ENCODE data around the gene UBTD1.
"Not testable (repeated sequence)": the region's sequence is repeated elsewhere in the genome, so short reads cannot be mapped to it uniquely, and the experiment has no call there.

The UBTD1 gene

DNA sequence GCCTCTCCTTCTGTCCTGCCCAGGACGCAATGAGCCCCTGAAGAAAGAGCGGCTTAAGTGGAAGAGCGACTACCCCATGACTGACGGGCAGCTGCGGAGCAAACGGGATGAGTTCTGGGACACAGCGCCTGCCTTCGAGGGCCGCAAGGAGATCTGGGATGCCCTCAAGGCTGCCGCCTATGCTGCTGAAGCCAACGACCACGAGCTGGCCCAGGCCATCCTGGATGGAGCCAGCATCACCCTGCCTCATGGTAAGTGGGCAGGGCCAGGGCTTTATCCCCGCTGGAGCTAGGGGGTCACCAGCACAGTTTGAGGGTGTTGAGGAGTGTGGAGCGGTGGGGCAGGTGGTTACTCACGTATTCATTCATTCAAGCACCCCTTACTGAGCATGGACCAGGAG lies 69.2 kb downstream of the UBTD1 start:
- no peak for DNase-seq

- no peak for DNase-seq
These were observed 71.5 kb downstream of the UBTD1 start for GRCh38 chr10:97570146-97570788.

GRCh38 chr10:97570789-97571471 lies 72.2 kb downstream of the UBTD1 start:
- no peak for DNase-seq

DNA sequence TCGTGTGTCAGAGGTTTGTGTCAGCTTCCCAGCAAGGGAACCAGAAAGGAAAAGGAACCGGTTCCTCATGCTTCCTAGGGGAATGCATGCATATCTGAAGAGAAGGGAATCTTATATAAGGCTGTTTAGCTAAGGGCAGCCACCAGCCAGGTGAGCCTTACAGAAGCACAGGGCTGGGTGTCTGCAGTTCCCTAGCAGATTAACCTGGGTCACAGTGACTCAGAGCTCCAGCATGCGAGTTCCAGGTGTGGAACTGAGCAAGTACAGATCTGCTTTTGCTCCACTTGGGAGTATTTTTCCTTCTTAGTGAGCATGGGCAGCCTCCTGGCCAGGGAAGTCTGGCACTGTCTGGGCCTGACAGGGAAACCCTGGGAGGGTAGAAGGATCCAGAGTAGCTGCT lies 72.9 kb downstream of the UBTD1 start:
- DNase-seq, result no peak

GRCh38 chr10:97572214-97572989 lies 73.7 kb downstream of the UBTD1 start, which contains the start of gene ANKRD2:
ANKRD2 (plus strand) TSS chr10:97572779; CDS start chr10:97572789, 10 bp downstream.
- DNase-seq, result peak; percentile 18

DNA sequence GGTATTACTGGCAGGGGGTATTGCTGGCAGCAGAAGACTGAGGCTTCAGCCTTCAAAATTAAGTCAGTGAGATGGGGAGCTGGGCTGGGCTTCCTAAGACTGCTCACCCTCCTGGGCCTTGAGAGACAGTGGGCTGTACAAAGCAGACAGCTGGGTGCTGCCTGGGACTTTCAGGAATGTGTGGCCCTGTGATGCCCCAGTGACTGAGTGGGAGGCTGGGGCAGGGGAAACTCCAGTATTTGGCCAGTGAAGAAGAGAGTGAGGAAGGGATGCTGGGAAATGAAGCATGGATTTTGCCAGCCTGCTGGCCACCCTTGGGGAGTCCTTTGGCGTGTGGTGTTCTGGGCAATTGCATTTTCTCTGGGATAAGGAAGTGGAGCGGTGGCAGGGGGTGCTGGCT lies 74.3 kb downstream of the UBTD1 start:
- DNase-seq, result no peak

GRCh38 chr10:97573672-97574071 lies 74.9 kb downstream of the UBTD1 start:
- DNase-seq, result no peak

- peak; percentile 83 for DNase-seq
These were observed 75.8 kb downstream of the UBTD1 start for GRCh38 chr10:97574374-97575126.

GRCh38 chr10:97575127-97575668 lies 76.5 kb downstream of the UBTD1 start:
- DNase-seq, result no peak

DNA sequence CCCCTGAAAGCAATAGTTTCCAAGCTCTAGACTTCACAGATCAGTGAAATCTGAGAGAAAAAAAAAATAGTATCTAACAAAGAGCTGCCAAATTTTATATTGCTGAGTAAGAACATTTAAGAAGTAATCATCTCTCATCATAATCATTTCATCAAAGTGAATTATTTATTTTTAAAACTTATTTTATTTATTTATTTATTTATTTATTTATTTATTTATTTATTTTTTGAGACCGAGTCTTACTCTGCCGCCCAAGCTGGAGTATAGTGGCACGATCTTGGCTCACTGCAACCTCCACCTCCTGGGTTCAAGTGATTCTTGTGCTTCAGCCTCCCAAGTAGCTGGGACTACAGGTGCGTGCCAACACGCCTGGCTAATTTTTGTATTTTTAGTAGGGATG lies 77.8 kb downstream of the UBTD1 start:
- not testable (repeated sequence) for DNase-seq

DNA sequence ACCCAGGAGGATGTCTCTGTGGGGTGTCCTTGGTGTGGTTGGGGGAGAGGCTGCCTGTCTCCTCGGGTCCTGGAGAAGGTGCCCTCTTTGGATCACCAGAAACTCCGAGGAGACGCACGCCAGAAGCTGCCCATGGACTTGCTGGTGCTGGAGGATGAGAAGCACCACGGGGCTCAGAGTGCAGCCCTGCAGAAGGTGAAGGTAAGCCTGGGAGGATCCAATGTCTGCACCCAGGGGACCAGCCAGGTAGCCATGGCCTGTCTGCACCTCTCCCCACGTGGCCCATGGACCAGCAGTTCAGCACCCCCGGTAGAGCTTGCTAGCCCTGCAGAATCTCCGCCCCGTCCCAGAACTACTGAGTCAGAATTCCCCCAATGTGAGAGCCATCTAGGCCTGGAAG lies 79.0 kb downstream of the UBTD1 start:
- DNase-seq, result no peak

GRCh38 chr10:97578171-97578844 lies 79.6 kb downstream of the UBTD1 start:
- no peak for DNase-seq

DNA sequence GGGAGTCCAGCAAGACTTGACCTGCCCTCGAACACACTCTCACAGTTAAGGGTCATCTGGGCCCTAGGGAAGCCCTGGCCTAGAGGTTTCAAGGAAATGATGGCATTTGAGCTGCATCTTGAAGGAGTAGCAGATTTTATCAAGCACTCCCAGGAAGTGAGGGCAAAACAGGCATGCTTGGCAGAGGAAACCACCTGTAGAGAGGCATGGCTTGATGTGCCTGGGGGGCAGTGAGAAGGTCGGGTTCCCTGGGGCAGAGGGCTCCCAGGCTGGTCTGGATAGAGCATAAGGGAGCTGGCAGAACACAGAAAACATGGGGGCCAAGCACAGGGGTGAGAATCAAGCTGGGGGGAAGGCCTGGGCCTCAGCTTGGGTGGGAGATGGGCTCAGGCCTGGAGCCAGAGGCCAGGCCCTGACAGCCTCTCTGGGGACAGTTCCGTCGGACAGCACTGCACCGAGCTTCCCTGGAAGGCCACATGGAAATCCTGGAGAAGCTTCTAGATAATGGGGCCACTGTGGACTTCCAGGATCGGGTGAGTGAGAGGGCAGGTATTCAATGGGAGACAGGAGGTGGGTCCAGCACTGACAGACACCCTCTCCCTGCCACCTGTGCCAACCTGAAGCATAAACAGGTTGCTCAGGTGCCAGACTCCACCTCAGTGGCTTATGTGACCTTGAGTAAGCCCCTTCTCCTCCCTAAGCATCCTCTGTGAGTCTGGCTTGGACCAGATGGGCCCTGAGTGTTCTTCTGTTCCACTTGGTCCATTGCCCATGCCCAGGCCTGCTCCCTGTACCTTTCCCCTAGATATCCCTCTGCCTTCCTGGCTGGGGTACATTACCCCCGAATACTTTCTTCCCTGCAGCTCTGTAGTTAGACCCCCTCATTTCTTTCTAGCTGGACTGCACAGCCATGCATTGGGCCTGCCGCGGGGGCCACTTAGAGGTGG lies 82.0 kb downstream of the UBTD1 start:
- DNase-seq, result no peak

DNA sequence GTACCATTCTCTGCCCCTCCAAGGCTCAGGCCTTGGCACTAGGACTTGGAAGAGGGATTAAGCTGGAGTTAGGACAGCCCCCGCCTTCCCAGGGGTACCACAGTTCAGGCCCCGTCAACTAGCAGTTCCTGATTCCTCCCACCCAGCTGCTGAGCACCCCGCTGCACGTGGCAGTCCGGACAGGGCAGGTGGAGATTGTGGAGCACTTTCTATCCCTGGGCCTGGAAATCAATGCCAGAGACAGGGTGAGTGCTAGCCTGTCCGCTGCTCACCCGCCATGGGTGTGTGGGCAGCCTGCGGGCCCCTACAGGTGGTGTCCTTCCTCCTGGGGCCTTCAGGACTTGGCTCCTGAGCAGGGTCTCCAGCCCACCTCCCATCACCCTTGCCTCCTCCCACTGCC lies 83.4 kb downstream of the UBTD1 start:
- DNase-seq, result no peak

DNA sequence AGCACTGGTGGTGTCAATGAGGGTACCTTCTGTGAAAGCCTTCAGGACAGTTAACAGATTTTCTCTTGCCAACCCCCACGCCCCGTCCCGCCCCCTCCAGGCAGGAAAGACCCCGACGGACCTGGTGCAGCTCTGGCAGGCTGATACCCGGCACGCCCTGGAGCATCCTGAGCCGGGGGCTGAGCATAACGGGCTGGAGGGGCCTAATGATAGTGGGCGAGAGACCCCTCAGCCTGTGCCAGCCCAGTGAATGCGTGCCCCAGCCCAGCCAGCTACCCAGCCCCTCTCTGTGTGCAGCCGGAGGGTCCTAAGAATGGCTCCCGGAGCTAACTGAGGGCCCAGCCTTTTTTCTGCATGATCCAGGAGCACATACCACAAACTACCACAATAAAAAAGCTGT lies 84.8 kb downstream of the UBTD1 start:
- no peak for DNase-seq

DNA sequence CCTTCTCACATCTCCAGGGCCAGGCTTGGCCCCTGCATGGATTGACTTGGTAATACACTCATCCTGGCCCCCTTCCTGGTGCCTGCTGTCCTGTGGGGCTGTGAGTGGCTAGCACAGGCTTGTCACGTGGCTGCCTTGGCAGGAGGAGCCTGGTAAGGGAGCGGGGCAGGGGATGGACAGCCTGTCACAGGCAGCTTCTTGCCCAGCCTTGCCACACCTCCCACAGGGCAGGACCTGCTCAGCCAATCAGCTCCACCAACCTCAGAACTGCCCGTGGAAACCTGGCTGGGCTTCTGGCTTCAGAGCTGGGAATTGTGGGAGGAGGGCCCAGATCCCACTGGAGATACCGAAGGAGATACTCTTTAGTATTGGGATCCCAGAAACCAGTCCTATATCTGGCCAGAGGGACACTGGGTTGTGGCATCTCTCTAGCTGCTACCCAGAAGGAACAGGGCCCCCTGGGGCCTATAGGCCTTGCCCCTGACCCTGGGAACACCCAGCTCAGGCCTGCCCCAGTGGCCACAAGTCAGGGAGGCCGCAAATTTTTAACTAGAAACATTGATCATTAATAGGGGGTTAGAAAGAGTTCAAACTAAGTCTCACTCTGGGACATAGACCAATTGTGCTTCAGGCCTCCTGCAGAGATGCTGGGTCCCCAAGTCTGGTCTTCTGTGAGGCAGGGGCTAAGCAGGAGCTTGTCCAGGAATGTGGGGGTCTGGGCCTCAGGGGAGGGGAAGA lies 85.5 kb downstream of the UBTD1 start, which contains the start of gene HOGA1:
TSS of gene HOGA1 (plus strand) at position 330 of the 738 bp plus-strand sequence. CDS start at position 645, 315 bp downstream.
- DNase-seq, result no peak

DNA sequence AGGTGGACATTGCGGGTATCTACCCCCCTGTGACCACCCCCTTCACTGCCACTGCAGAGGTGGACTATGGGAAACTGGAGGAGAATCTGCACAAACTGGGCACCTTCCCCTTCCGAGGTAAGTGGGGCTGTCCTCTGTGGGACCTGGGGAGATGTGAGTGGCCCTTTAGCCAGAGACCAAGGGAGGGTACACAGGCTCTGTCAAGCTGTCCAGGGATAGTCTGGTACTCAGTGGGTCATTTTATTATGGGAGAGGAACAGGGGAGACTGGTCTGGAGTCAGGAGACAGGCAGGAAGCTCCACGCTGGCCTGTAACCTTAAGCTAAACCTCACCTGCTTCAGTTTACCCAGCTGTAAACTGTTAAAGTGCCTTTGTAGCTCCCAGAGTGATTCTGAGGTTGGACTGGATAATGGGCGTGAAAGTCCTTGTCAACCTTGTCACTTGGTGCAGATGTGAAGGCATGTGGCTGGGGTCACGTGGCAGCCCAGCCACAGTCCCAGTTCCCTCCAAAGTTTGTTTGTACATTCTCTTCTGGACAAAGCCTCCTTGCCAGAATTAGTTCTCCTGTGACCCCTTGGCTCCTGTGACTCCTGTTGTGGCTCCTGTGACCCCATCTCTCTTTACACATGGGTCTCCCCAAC lies 86.2 kb downstream of the UBTD1 start:
- DNase-seq, result no peak

DNA sequence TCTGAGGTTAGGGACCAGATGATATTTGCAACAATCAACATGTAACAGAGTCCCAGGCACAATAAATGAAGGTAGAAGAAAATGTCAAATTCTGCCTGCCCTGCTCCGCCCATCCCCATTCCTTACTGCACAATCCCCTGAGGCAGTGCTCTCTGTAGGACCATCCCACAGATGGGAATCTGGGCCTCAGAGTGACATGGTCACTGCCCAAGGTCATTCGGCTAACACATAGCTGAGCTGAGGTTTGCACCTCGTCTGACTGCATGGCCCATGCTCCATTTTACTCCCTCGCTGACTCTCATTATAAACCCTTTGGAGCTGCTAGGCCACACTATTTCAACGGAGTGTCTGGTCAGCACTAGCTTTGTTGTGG lies 86.7 kb downstream of the UBTD1 start:
- no peak for DNase-seq

DNA sequence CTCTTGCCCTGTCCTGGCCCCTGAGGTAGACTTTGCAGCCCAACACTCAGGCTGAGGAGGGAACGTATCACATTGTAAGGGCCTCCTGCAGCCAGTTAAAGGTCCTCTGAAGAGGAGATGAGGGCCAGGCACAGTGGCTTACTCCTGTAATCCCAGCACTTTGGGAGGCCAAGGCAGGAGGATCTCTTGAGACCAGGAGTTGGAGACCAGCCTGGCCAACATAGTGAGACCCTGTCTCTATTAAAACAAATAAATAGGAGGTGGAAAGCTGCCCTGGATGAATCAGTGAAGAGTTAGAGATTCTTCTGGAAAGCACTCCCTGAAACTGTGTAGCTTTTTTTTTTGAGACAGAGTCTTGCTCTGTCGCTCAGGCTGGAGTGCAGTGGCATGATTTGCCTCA lies 88.5 kb downstream of the UBTD1 start:
- no peak for DNase-seq

GRCh38 chr10:97589479-97589878 lies 90.8 kb downstream of the UBTD1 start, which contains the start of gene C10orf62:
C10orf62 (plus strand) TSS chr10:97589721; CDS start chr10:97589898, 177 bp downstream.
- no peak for DNase-seq
